Breast epithelium (tissue), 4 donors: Measurements from ENCODE around the gene CERS1. TPM values are rescaled to one million over a fixed set of nuclear protein-coding genes. Genes with fewer than 3 reads are reported as not detected.

Experiments
- DNase-seq, 2 donors: peaks; one replicate each; pipeline ENCODE4 v3.0.0-alpha.2; 2019; ENCODE audit warnings: low spot score in 2 of 2
- H3K27ac ChIP-seq, 2 donors: fragments of 200-600 bp; sonication (generic) in 1 of 2; one replicate each; pipeline ENCODE4 v1.5.1; 2016 to 2019; ENCODE audit warnings: mild to moderate bottlenecking in 1 of 2
- H3K27me3 ChIP-seq, 2 donors: fragments of 200-600 bp; sonication (generic) in 1 of 2; one replicate each; pipeline versions ENCODE4 v1.5.1 to v1.6.0; 2017 to 2019; ENCODE audit warnings: control low read depth in 1 of 2, mild to moderate bottlenecking in 1 of 2
- H3K36me3 ChIP-seq: fragments of 200-600 bp; one replicate; pipeline ENCODE4 v1.5.1; 2019
- H3K4me1 ChIP-seq, 2 donors: fragments of 200-600 bp; sonication (generic); one replicate each; pipeline ENCODE4 v1.5.1; 2016 to 2019; ENCODE audit warnings: control low read depth in 1 of 2
- H3K4me3 ChIP-seq, 3 donors: fragments of 200-600 bp; sonication (generic); 1 replicate in 2 of 3; 2 replicates in 1 of 3; pipeline ENCODE4 v1.5.1; 2016 to 2019; ENCODE audit warnings: mild to moderate bottlenecking in 3 of 3, moderate library complexity in 2 of 3
- H3K9me3 ChIP-seq, 2 donors: fragments of 200-600 bp; sonication (generic) in 1 of 2; one replicate each; pipeline ENCODE4 v1.5.1; 2016 to 2019; ENCODE audit warnings: control low read depth in 1 of 2
- POLR2A ChIP-seq: fragments of 450-650 bp; IDR thresholded peaks from one replicate; pipeline ENCODE4 v1.6.1; 2016; ENCODE audit warnings: antibody characterized with exemption, mild to moderate bottlenecking, moderate library complexity
- POLR2AphosphoS5 ChIP-seq, 3 donors: sonication (generic); formaldehyde crosslinking; IDR thresholded peaks; one replicate each; pipeline ENCODE4 v1.6.1; 2017; ENCODE audit warnings: antibody characterized with exemption in 3 of 3
- intact Hi-C: fragments of 100-400 bp; cut with DNase I; formaldehyde crosslinking; loops from one replicate; pipeline ENCODE4 v1.15.1; 2023; ENCODE audit warnings: low total_unique reads
- total RNA-seq, 3 donors: library from RNA; depleted of rRNA; stranded (reverse); fragments of >200 nt; gene quantifications; one replicate each; pipeline ENCODE4 v1.1.0, GENCODE V29; 2016
- TF ChIP-seq, protein P1 (sequence below), 3 donors: fragments of 450-650 bp; IDR thresholded peaks; one replicate each; pipeline ENCODE4 v1.5.1; 2016 to 2017; ENCODE audit warnings: antibody characterized with exemption in 3 of 3, mild to moderate bottlenecking in 3 of 3, moderate library complexity in 3 of 3

CERS1 gene
- total RNA-seq, 3 donors from 2014 or later = 0.29 to 0.66 TPM; not detected in 1

DNA sequence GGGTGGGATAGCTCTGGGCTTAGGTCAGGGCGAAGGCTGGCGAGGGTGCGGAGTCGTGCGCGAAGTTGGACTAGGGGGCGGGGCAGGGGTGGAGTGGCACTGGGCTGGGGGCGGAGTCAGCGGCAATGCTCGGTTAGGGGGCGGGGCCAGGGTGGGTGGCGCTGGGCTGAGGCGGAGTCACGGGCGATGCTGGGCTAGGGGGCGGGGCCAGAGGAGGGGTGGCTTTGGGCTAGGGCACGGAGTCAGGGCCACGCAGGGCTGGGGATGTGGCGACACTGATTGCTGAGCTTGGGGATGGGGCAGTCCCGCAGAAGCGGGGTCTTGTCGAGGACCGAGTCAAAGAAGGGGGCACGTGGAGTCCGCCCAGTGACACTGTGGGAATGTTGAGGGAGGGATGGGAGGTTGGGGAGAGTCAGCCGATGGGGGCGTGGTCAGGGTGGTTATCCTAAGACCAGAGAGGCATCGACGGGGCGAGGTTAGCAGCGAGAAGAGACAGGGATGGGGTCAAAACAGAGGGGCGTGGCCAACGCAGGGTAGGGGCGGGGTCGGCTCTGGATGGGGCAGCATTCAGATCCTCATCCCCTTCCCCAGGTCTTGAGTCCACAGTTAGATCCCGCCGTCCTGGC lies 36.4 kb upstream of the CERS1 start:
- no peaks in the 10 kb centered on the region for H3K9me3 ChIP-seq
- H3K4me3 ChIP-seq = no peak overlapping the region
- peak in 1 of 2 donors; percentile 61 for DNase-seq
- H3K36me3 ChIP-seq = no peaks in the 10 kb centered on the region
- H3K27ac ChIP-seq = no peak overlapping the region
- H3K4me1 ChIP-seq = no peaks in the 10 kb centered on the region
- no peaks in the 10 kb centered on the region for H3K27me3 ChIP-seq
- intact Hi-C loops = no loop called here
- no peak for TF ChIP-seq POLR2AphosphoS5 (IDR thresholded peaks at IDR 0.05)
- no peak for TF ChIP-seq POLR2A
- TF ChIP-seq, protein P1, sequence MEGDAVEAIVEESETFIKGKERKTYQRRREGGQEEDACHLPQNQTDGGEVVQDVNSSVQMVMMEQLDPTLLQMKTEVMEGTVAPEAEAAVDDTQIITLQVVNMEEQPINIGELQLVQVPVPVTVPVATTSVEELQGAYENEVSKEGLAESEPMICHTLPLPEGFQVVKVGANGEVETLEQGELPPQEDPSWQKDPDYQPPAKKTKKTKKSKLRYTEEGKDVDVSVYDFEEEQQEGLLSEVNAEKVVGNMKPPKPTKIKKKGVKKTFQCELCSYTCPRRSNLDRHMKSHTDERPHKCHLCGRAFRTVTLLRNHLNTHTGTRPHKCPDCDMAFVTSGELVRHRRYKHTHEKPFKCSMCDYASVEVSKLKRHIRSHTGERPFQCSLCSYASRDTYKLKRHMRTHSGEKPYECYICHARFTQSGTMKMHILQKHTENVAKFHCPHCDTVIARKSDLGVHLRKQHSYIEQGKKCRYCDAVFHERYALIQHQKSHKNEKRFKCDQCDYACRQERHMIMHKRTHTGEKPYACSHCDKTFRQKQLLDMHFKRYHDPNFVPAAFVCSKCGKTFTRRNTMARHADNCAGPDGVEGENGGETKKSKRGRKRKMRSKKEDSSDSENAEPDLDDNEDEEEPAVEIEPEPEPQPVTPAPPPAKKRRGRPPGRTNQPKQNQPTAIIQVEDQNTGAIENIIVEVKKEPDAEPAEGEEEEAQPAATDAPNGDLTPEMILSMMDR (IDR thresholded peaks at IDR 0.05) = no peak

DNA sequence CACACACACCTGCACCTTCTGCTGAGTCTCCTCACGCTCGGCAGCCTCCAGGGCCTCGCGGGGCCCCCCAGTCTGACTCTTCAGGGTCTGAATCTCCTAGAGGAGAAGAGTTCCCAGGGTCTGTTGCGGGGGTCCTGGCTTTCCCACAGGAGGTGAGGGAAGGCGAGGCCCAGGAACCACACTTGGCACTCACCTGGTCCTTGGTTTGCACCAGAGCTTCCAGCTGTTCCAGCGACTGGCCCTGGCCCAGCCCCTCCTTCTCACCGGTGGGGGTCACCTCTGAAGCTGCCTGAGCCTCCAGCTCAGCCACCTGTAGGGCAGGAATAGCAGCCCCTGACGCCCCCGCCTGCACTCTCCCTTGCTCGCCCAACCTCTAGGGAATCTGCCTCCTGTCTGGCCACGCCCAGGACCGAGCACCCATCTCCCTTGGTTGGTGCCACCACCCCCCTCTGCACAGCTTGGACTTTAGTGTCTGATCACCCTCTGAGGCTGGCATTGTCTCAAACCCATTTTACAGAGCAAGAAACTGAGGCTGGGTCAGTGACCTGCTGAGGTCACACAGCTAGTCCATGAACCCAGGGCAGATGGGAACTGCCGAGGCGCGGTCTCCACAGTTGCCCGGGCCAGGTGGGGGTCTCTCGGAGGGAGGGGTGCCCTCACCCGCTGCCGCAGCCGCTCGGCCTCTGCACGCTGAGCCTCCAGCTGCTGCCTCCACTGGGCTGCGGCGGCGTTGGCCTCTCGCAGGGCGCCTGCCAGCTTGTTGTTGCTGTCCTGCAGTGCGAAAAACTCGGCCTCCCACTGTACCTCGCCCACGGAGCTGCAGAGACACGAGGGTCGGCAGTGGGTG lies 35.6 kb upstream of the CERS1 start:
- intact Hi-C loops = no loop called here
- H3K4me1 ChIP-seq = no peaks in the 10 kb centered on the region
- H3K27ac ChIP-seq = no peak overlapping the region
- H3K4me3 ChIP-seq = no peak overlapping the region
- H3K36me3 ChIP-seq = no peaks in the 10 kb centered on the region
- no peak for DNase-seq
- no peak for TF ChIP-seq POLR2A
- H3K27me3 ChIP-seq = no peaks in the 10 kb centered on the region
- no peaks in the 10 kb centered on the region for H3K9me3 ChIP-seq

DNA sequence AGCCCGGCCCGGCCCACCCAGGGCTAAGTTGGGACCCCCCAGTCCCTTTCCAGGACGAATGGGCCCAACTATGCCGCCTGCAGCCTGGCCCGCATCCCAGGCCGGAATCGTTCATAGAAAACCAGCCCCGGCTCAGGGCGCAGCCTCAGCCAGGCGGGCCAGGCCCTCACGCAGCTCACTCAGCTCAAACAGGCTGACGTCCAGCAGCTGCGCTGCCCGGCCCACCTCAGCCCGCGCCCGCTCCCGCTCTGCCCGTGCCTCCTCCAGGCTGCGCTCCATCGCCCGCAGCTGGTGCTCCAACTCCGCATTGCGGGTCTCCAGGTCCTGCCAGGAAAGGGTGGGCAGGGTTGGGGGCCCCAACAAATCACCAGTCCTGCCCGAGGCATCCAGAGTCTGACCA lies 33.4 kb upstream of the CERS1 start:
- no peaks in the 10 kb centered on the region for H3K36me3 ChIP-seq

DNA sequence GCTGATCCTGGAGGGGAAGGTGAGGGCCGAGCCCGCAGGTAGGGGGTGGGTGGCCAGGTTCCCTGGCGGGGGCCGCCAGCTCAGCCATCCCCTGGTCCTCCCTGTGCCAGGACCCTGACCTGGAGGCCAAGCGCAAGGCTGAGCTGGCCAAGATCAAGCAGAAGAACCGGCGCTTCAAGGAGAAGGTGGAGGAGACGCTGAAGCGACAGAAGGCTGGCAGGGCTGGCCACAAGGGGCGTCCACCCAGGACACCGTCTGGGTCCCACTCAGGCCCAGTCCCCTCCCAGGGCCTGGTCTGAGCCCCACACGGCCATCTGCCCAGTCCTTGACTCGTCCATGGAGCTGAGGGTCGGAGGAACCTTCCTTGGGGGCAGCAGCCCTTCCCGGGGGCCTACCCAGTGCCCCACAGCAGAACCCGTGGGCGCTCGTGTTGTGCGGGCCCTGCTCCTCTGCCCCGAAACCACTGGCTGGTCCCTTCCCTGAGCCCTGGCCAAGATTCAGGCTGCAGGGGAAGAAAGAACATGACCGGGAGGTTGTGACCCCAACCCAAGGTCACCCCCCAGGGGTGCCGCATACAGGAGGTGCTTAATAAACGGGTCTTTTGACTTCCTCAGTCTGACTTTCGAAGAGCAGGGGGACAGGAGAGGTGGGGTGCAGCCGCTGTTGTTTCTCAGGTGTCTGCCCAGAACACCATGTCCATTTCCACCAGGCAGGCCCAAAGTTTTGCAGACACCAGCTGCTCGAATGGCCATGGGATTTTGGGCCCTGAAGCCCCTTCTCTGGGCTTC lies 32.3 kb upstream of the CERS1 start:
- H3K4me3 ChIP-seq = no peak overlapping the region
- no peaks in the 10 kb centered on the region for H3K36me3 ChIP-seq
- no peak for DNase-seq
- TF ChIP-seq, protein P1 (IDR thresholded peaks at IDR 0.05) = no peak
- TF ChIP-seq POLR2A (no peak), POLR2AphosphoS5 (IDR thresholded peaks at IDR 0.05) (no peak)
- intact Hi-C loops = no loop called here
- H3K4me1 ChIP-seq = no peaks in the 10 kb centered on the region
- H3K27me3 ChIP-seq = no peaks in the 10 kb centered on the region
- no peak overlapping the region for H3K27ac ChIP-seq
- no peaks in the 10 kb centered on the region for H3K9me3 ChIP-seq

More for the DNA sequence above, 33.4 kb upstream of the CERS1 start:
- TF ChIP-seq POLR2A = no peak
- TF ChIP-seq POLR2AphosphoS5 (IDR thresholded peaks at IDR 0.05) = no peak
- TF ChIP-seq, protein P1 (IDR thresholded peaks at IDR 0.05) = no peak
- DNase-seq = no peak
- Histone ChIP-seq H3K27me3 (no peaks in the 10 kb centered on the region), H3K4me1 (no peaks in the 10 kb centered on the region), H3K27ac (no peak overlapping the region), H3K9me3 (no peaks in the 10 kb centered on the region), H3K4me3 (no peak overlapping the region)
- intact Hi-C loops = no loop called here

DNA sequence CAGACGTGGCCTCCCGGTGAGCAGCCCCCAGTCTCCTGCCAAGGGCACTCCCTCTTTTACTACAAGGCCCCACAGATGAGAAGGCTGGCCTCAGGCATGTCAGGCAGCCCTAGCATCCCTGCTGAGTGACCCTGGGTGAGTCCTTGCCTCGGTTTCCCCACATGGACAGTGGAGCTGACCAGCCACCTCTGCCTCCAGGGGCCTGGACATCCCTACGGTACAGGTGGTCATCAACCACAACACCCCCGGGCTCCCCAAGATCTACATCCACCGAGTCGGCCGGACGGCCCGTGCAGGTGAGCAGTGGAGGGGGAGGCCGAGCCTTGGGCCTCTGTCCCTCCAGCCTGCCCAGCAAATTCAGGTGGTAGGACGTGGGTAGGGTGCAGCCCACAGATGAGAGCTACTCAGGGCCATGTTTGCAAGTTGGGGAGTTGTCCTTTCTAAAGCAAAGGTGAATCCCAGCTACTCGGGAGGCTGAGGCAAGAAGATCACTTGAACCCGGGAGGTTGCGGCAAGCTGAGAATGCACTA lies 28.8 kb upstream of the CERS1 start:
- intact Hi-C loops = no loop called here
- TF ChIP-seq, protein P1 (IDR thresholded peaks at IDR 0.05) = no peak
- TF ChIP-seq POLR2AphosphoS5 (IDR thresholded peaks at IDR 0.05) = no peak
- Histone ChIP-seq H3K4me3 (no peak overlapping the region), H3K9me3 (no peaks in the 10 kb centered on the region), H3K27me3 (no peaks in the 10 kb centered on the region), H3K4me1 (peaks cover 8% of the 10 kb centered on the region in 2 donors), H3K27ac (no peak overlapping the region), H3K36me3 (no peaks in the 10 kb centered on the region)
- DNase-seq = no peak
